HL-60 (cell line): ENCODE results near the gene FGF14.

Experiments used
- POLR2AphosphoS5 ChIP-seq: IDR thresholded peaks from 2 replicates; pipeline ENCODE4 v1.6.1; 2012; ENCODE audit warnings: low read depth
- SPI1 ChIP-seq: IDR thresholded peaks from 2 replicates; pipeline ENCODE4 v1.6.1; 2012; ENCODE audit warnings: low read depth, mild to moderate bottlenecking, borderline replicate concordance
- TF ChIP-seq, protein P1 (sequence below): IDR thresholded peaks from one replicate; pipeline ENCODE4 v1.5.1; 2011; ENCODE audit warnings: low read length, control low read depth, inconsistent platforms; ENCODE audit not compliant: insufficient read depth
- TF ChIP-seq, protein P2 (sequence below): IDR thresholded peaks from 2 replicates; pipeline ENCODE4 v1.6.1; 2012; ENCODE audit warnings: low read depth; ENCODE audit not compliant: insufficient replicate concordance

DNA sequence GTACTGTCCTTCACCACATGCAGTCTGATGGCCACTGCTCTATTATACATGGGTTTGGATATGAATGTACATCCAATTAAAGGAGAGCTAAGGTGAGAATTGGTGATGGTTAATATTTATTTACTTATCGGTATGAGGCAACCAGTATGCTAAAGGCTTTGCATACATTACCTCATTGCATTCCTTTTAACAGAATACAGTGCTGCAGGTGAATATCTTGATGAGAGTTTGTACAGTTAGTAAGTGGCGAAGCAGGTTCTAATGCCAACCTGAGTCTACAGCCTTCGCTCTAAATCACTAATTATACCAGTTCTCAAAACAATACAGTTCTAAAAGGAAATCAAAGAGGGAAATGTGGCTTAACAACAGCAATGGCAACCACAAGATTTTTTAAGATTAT lies 665.3 kb downstream of the FGF14 start:
- TF ChIP-seq, protein P1, sequence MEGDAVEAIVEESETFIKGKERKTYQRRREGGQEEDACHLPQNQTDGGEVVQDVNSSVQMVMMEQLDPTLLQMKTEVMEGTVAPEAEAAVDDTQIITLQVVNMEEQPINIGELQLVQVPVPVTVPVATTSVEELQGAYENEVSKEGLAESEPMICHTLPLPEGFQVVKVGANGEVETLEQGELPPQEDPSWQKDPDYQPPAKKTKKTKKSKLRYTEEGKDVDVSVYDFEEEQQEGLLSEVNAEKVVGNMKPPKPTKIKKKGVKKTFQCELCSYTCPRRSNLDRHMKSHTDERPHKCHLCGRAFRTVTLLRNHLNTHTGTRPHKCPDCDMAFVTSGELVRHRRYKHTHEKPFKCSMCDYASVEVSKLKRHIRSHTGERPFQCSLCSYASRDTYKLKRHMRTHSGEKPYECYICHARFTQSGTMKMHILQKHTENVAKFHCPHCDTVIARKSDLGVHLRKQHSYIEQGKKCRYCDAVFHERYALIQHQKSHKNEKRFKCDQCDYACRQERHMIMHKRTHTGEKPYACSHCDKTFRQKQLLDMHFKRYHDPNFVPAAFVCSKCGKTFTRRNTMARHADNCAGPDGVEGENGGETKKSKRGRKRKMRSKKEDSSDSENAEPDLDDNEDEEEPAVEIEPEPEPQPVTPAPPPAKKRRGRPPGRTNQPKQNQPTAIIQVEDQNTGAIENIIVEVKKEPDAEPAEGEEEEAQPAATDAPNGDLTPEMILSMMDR = no peak
- TF ChIP-seq POLR2AphosphoS5 (no peak), SPI1 (no peak)
- TF ChIP-seq, protein P2, sequence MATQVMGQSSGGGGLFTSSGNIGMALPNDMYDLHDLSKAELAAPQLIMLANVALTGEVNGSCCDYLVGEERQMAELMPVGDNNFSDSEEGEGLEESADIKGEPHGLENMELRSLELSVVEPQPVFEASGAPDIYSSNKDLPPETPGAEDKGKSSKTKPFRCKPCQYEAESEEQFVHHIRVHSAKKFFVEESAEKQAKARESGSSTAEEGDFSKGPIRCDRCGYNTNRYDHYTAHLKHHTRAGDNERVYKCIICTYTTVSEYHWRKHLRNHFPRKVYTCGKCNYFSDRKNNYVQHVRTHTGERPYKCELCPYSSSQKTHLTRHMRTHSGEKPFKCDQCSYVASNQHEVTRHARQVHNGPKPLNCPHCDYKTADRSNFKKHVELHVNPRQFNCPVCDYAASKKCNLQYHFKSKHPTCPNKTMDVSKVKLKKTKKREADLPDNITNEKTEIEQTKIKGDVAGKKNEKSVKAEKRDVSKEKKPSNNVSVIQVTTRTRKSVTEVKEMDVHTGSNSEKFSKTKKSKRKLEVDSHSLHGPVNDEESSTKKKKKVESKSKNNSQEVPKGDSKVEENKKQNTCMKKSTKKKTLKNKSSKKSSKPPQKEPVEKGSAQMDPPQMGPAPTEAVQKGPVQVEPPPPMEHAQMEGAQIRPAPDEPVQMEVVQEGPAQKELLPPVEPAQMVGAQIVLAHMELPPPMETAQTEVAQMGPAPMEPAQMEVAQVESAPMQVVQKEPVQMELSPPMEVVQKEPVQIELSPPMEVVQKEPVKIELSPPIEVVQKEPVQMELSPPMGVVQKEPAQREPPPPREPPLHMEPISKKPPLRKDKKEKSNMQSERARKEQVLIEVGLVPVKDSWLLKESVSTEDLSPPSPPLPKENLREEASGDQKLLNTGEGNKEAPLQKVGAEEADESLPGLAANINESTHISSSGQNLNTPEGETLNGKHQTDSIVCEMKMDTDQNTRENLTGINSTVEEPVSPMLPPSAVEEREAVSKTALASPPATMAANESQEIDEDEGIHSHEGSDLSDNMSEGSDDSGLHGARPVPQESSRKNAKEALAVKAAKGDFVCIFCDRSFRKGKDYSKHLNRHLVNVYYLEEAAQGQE = no peak
